Prostate gland (tissue), 2 donors: ENCODE measurements around the gene ABCA13. TPM values are rescaled to one million over a fixed set of nuclear protein-coding genes. Genes with fewer than 3 reads are reported as not detected.

Experiments used
- DNase-seq: peaks from one replicate; pipeline ENCODE4 v3.0.0-alpha.2; 2019; ENCODE audit warnings: low spot score
- H3K27ac ChIP-seq, 2 donors: fragments of 200-600 bp; sonication (generic); 2 replicates each; pipeline ENCODE4 v1.5.1; 2017 to 2019
- H3K27me3 ChIP-seq: fragments of 200-600 bp; sonication (generic); replicated peaks from 2 replicates; pipeline ENCODE4 v1.5.1; 2019; ENCODE audit not compliant: insufficient read depth
- H3K36me3 ChIP-seq, 2 donors: fragments of 200-600 bp; sonication (generic); 1 replicate in 1 of 2; 2 replicates in 1 of 2; pipeline versions ENCODE4 v1.5.1 to v1.8.1; 2017 to 2019
- H3K4me1 ChIP-seq: fragments of 200-600 bp; sonication (generic); replicated peaks from 2 replicates; pipeline ENCODE4 v1.5.1; 2019
- H3K4me3 ChIP-seq, 2 donors: fragments of 200-600 bp; sonication (generic); 2 replicates each; pipeline ENCODE4 v1.5.1; 2017 to 2019
- H3K9me3 ChIP-seq: fragments of 200-600 bp; sonication (generic); 2 replicates; pipeline ENCODE4 v1.5.1; 2017
- CTCF ChIP-seq, 4 experiments: fragments of 200-600 bp in 2 of 4; fragments of 450-650 bp in 2 of 4; sonication (generic) in 2 of 4; IDR thresholded peaks; 1 replicate in 3 of 4; 2 replicates in 1 of 4; pipeline ENCODE4 v1.5.1; 2016 to 2019; ENCODE audit warnings: antibody characterized with exemption in 4 of 4, mild to moderate bottlenecking in 2 of 4, moderate library complexity in 2 of 4
- POLR2A ChIP-seq: fragments of 450-650 bp; IDR thresholded peaks from one replicate; pipeline ENCODE4 v1.6.1; 2016; ENCODE audit warnings: antibody characterized with exemption, mild to moderate bottlenecking
- POLR2AphosphoS5 ChIP-seq: sonication (generic); formaldehyde crosslinking; IDR thresholded peaks from one replicate; pipeline ENCODE4 v1.6.1; 2017; ENCODE audit warnings: antibody characterized with exemption
- WGBS: methylation state at CpG from one replicate; pipeline ENCODE4 v1.1.5; 2018; 5-methylcytosine and 5-hydroxymethylcytosine counted together
- intact Hi-C: fragments of 100-400 bp; cut with DNase I; formaldehyde crosslinking; loops from one replicate; pipeline ENCODE4 v1.14.2; 2022
- total RNA-seq, 2 donors: library from RNA; depleted of rRNA; stranded (reverse); fragments of >200 nt; gene quantifications; one replicate each; pipeline ENCODE4 v1.1.0, GENCODE V29; 2016

ABCA13 gene
- total RNA-seq, 2 donors from 2014 or later, result 0.14 to 3.5 TPM

GRCh38 chr7:48309720-48310119 lies 138.5 kb downstream of the ABCA13 start:
- TF ChIP-seq CTCF (IDR thresholded peaks at IDR 0.05), result no peak
- no peak for TF ChIP-seq POLR2AphosphoS5
- no peak for TF ChIP-seq POLR2A
- H3K4me1 ChIP-seq, result no peaks in the 10 kb centered on the region
- no peak overlapping the region for H3K27ac ChIP-seq
- intact Hi-C loops, result no loop called here
- WGBS, result 87% methylated on average over 12 of the region's 12 CpGs
- H3K4me3 ChIP-seq, result no peak overlapping the region
- no peaks in the 10 kb centered on the region for H3K36me3 ChIP-seq
- H3K27me3 ChIP-seq, result no peaks in the 10 kb centered on the region
- DNase-seq, result no peak
- H3K9me3 ChIP-seq, result no peaks in the 10 kb centered on the region

- Histone ChIP-seq H3K36me3 (no peaks in the 10 kb centered on the region), H3K4me1 (no peaks in the 10 kb centered on the region), H3K4me3 (no peak overlapping the region), H3K27me3 (no peaks in the 10 kb centered on the region), H3K27ac (no peak overlapping the region), H3K9me3 (no peaks in the 10 kb centered on the region)
- intact Hi-C loops, result no loop called here
- WGBS, result 80% methylated on average over 6 of the region's 6 CpGs
- TF ChIP-seq CTCF (IDR thresholded peaks at IDR 0.05) (no peak), POLR2A (no peak), POLR2AphosphoS5 (no peak)
- DNase-seq, result no peak
Measured at GRCh38 chr7:48311464-48312100, 140.3 kb downstream of the ABCA13 start.

GRCh38 chr7:48312151-48312550 lies 140.9 kb downstream of the ABCA13 start:
- intact Hi-C loops, result no loop called here
- no peak overlapping the region for H3K4me3 ChIP-seq

GRCh38 chr7:48316768-48317167 lies 145.5 kb downstream of the ABCA13 start:
- TF ChIP-seq POLR2A (no peak), CTCF (IDR thresholded peaks at IDR 0.05) (no peak), POLR2AphosphoS5 (no peak)
- intact Hi-C loops, result no loop called here

More at GRCh38 chr7:48312151-48312550, 140.9 kb downstream of the ABCA13 start:
- TF ChIP-seq POLR2A (no peak), CTCF (IDR thresholded peaks at IDR 0.05) (no peak), POLR2AphosphoS5 (no peak)
- H3K9me3 ChIP-seq, result no peaks in the 10 kb centered on the region
- no peaks in the 10 kb centered on the region for H3K4me1 ChIP-seq
- H3K27ac ChIP-seq, result no peak overlapping the region
- WGBS, result 87% methylated on average over 1 of the region's 1 CpG
- H3K27me3 ChIP-seq, result no peaks in the 10 kb centered on the region
- no peaks in the 10 kb centered on the region for H3K36me3 ChIP-seq
- DNase-seq, result no peak

GRCh38 chr7:48317360-48317759 lies 146.1 kb downstream of the ABCA13 start:
- H3K9me3 ChIP-seq, result no peaks in the 10 kb centered on the region
- TF ChIP-seq POLR2A (no peak), CTCF (IDR thresholded peaks at IDR 0.05) (no peak), POLR2AphosphoS5 (no peak)
- no peak overlapping the region for H3K4me3 ChIP-seq
- H3K36me3 ChIP-seq, result no peaks in the 10 kb centered on the region
- H3K27ac ChIP-seq, result no peak overlapping the region
- WGBS, result 90% methylated on average over 3 of the region's 3 CpGs
- H3K4me1 ChIP-seq, result no peaks in the 10 kb centered on the region
- no peaks in the 10 kb centered on the region for H3K27me3 ChIP-seq
- DNase-seq, result no peak
- intact Hi-C loops, result no loop called here

More at GRCh38 chr7:48316768-48317167, 145.5 kb downstream of the ABCA13 start:
- Histone ChIP-seq H3K4me3 (no peak overlapping the region), H3K9me3 (no peaks in the 10 kb centered on the region), H3K27me3 (no peaks in the 10 kb centered on the region), H3K27ac (no peak overlapping the region), H3K4me1 (no peaks in the 10 kb centered on the region), H3K36me3 (no peaks in the 10 kb centered on the region)
- DNase-seq, result no peak
- WGBS, result 67% methylated on average over 3 of the region's 3 CpGs
